Measurements from ENCODE around the gene FCER2.
"Not testable (repeated sequence)": the region's sequence is repeated elsewhere in the genome, so short reads cannot be mapped to it uniquely, and the experiment has no call there.

The FCER2 gene

GRCh38 chr19:7645163-7645562 is 56.8 kb downstream of the FCER2 start:
- DNase-seq, result no peak

- DNase-seq, result no peak
These were observed 57.4 kb downstream of the FCER2 start for GRCh38 chr19:7644550-7644877.

GRCh38 chr19:7643629-7644549 is 58.0 kb downstream of the FCER2 start:
- DNase-seq, result not testable (repeated sequence)

GRCh38 chr19:7643031-7643415 is 58.9 kb downstream of the FCER2 start:
- no peak for DNase-seq

- no peak for DNase-seq
These were observed 59.5 kb downstream of the FCER2 start for GRCh38 chr19:7642295-7643030.

- DNase-seq, result no peak
These were observed 60.3 kb downstream of the FCER2 start for GRCh38 chr19:7641290-7642276.

- DNase-seq, result no peak
These were observed 61.1 kb downstream of the FCER2 start for GRCh38 chr19:7640803-7641202.

- no peak for DNase-seq
These were observed 62.0 kb downstream of the FCER2 start for GRCh38 chr19:7639863-7640348.

GRCh38 chr19:7638802-7639465 is 63.0 kb downstream of the FCER2 start:
- no peak for DNase-seq

Data from eye (tissue), 1 donor.